ENCODE measurements around the gene PER2. TPM values are rescaled to one million over a fixed set of nuclear protein-coding genes. Genes with fewer than 3 reads are reported as not detected.

PER2 gene
- total and polyA plus RNA-seq, 2 donors from 2014 or later = 1.8 to 28.4 TPM

DNA sequence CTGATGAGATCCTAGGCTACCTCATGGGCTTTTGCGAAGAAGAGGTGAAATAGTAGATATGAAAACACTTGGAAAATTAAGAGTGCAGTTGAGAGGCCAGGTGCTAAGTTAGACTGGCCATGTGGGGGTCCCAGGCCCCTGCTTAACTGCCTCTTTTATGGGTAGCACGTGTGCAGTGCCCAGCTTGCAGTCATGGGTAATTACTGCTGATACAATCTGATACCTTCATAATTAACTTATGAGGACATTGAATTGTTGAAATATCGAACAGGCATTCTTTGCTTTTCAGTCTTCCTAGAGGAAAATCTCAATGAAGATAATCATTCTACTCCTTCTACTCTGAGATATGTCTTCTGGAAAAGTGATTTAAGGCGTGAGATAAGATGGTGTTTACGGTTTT lies 43.5 kb upstream of the PER2 start:
- no peak overlapping the region for H3K4me3 ChIP-seq (ENCODE audit: low read length in 3 of 3)
- intact Hi-C loops (cut with DNase I) = no loop called here
- no peaks in the 10 kb centered on the region for H3K27me3 ChIP-seq (ENCODE audit: control insufficient read depth, insufficient read depth, low read length)
- DNase-seq (no peak), FAIRE-seq (no peak)
- H3K9me3 ChIP-seq (ENCODE audit: control insufficient read depth in 2 of 3, insufficient read depth in 1 of 3, low read length in 3 of 3) = no peaks in the 10 kb centered on the region
- no peaks in the 10 kb centered on the region for H3K4me1 ChIP-seq (ENCODE audit: control insufficient read depth in 2 of 3, insufficient read depth in 2 of 3, low read depth in 1 of 3, low read length in 3 of 3)
- TF ChIP-seq, protein P1, sequence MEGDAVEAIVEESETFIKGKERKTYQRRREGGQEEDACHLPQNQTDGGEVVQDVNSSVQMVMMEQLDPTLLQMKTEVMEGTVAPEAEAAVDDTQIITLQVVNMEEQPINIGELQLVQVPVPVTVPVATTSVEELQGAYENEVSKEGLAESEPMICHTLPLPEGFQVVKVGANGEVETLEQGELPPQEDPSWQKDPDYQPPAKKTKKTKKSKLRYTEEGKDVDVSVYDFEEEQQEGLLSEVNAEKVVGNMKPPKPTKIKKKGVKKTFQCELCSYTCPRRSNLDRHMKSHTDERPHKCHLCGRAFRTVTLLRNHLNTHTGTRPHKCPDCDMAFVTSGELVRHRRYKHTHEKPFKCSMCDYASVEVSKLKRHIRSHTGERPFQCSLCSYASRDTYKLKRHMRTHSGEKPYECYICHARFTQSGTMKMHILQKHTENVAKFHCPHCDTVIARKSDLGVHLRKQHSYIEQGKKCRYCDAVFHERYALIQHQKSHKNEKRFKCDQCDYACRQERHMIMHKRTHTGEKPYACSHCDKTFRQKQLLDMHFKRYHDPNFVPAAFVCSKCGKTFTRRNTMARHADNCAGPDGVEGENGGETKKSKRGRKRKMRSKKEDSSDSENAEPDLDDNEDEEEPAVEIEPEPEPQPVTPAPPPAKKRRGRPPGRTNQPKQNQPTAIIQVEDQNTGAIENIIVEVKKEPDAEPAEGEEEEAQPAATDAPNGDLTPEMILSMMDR (IDR thresholded peaks at IDR 0.05; ENCODE audit: borderline replicate concordance, extremely low read depth, insufficient read depth) = no peak
- no peak overlapping the region for H3K9ac ChIP-seq (ENCODE audit: low read length in 3 of 3)
- no peak overlapping the region for H3K27ac ChIP-seq (ENCODE audit: low read depth in 2 of 2, low read length in 2 of 2)
- H3K36me3 ChIP-seq (ENCODE audit: control insufficient read depth in 2 of 3, insufficient read depth in 3 of 3, low read length in 3 of 3) = peaks cover 6 to 16% (median 11%) of the 10 kb centered on the region in 3 donors

DNA sequence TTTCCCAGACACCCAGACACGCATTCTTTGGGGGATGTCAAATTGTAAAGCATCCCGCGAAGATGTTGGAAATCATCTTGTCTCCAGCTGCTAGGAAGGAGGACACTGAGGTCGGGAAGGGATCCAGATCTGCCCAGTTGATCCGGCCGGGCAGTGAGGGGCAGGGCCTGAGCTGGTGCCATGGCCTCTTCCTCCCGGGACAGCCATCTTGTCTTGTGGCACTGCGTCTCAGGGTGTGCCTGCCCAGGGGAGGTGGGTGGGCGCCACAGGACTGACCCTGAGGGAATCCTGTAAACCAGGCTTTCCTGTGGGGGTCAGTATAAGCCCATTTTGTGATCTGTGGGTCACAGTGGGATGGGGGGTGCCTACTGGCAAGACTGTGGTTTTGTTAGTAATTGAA lies 42.0 kb upstream of the PER2 start:
- FAIRE-seq (no peak), DNase-seq (no peak)
- Histone ChIP-seq H3K9ac (ENCODE audit: low read length in 3 of 3) (no peak overlapping the region), H3K27me3 (ENCODE audit: control insufficient read depth, insufficient read depth, low read length) (no peaks in the 10 kb centered on the region), H3K27ac (ENCODE audit: low read depth in 2 of 2, low read length in 2 of 2) (no peak overlapping the region), H3K9me3 (ENCODE audit: control insufficient read depth in 2 of 3, insufficient read depth in 1 of 3, low read length in 3 of 3) (no peaks in the 10 kb centered on the region), H3K4me1 (ENCODE audit: control insufficient read depth in 2 of 3, insufficient read depth in 2 of 3, low read depth in 1 of 3, low read length in 3 of 3) (no peaks in the 10 kb centered on the region), H3K36me3 (ENCODE audit: control insufficient read depth in 2 of 3, insufficient read depth in 3 of 3, low read length in 3 of 3) (peaks cover 6 to 16% (median 11%) of the 10 kb centered on the region in 3 donors), H3K4me3 (ENCODE audit: low read length in 3 of 3) (no peak overlapping the region)
- TF ChIP-seq, protein P1 (IDR thresholded peaks at IDR 0.05; ENCODE audit: borderline replicate concordance, extremely low read depth, insufficient read depth) = no peak
- intact Hi-C loops (cut with DNase I) = no loop called here

DNA sequence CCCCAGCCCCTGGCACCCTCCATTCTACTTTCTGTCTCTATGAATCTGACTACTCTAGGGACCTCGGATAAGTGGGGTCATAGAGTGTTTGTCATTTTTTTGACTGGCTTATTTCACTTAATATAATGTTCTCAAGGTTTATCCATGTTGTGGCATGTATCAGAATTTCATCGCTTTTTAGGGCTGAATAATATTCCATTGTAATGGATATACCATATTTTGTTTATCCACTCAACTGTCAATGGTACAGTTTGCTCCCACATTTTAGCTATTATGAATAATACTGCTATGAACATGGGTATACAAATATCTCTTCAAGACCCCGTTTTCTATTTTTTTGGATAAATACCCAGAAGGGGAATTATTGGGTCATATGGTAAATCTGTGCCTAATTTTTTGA lies 39.3 kb upstream of the PER2 start:
- FAIRE-seq = no peak
- H3K36me3 ChIP-seq (ENCODE audit: control insufficient read depth in 2 of 3, insufficient read depth in 3 of 3, low read length in 3 of 3) = peaks cover 6 to 11% (median 7%) of the 10 kb centered on the region in 3 donors

More for the DNA sequence above, 39.3 kb upstream of the PER2 start:
- no peak overlapping the region for H3K4me3 ChIP-seq (ENCODE audit: low read length in 3 of 3)
- TF ChIP-seq, protein P1 (IDR thresholded peaks at IDR 0.05; ENCODE audit: borderline replicate concordance, extremely low read depth, insufficient read depth) = no peak
- H3K27me3 ChIP-seq (ENCODE audit: control insufficient read depth, insufficient read depth, low read length) = no peaks in the 10 kb centered on the region
- H3K27ac ChIP-seq (ENCODE audit: low read depth in 2 of 2, low read length in 2 of 2) = no peak overlapping the region
- intact Hi-C loops (cut with DNase I) = no loop called here
- DNase-seq = no peak
- no peak overlapping the region for H3K9ac ChIP-seq (ENCODE audit: low read length in 3 of 3)
- no peaks in the 10 kb centered on the region for H3K4me1 ChIP-seq (ENCODE audit: control insufficient read depth in 2 of 3, insufficient read depth in 2 of 3, low read depth in 1 of 3, low read length in 3 of 3)
- no peaks in the 10 kb centered on the region for H3K9me3 ChIP-seq (ENCODE audit: control insufficient read depth in 2 of 3, insufficient read depth in 1 of 3, low read length in 3 of 3)
